ENCODE results near the gene NAB2. TPM values are rescaled to one million over a fixed set of nuclear protein-coding genes. Genes with fewer than 3 reads are reported as not detected.

Gene NAB2
- total and polyA plus RNA-seq, 9 of the 15 experiments (the other 6 are each of a cell fraction or from before 2014, with no cell fraction given) = 0.45 to 40.9 (median 20.4) TPM

- no peak for TF ChIP-seq ZNF280A (IDR thresholded peaks at IDR 0.05; ENCODE audit: low read depth, partially characterized antibody)
- TF ChIP-seq ID3 (CRISPR knock-in tag; IDR thresholded peaks at IDR 0.05) = no peak
- TF ChIP-seq ID3 (tag; IDR thresholded peaks at IDR 0.05) = 0 out of 2 replicates have a peak, but pooled peaks have one; percentile 5
- no peak for TF ChIP-seq SNIP1 (IDR thresholded peaks at IDR 0.05; ENCODE audit: low read depth)
- peak; percentile 64; the same call in 1 of the 2 replicates for TF ChIP-seq OTX1 (CRISPR knock-in tag; IDR thresholded peaks at IDR 0.05)
- peak; percentile 50; the same call in 1 of the 2 replicates for TF ChIP-seq GATAD2A (IDR thresholded peaks at IDR 0.05)
- no peak for TF ChIP-seq FOXJ3 (CRISPR knock-in tag; IDR thresholded peaks at IDR 0.05)
- 0 out of 2 replicates have a peak, but pooled peaks have one; percentile 3 for TF ChIP-seq HBP1 (CRISPR knock-in tag; IDR thresholded peaks at IDR 0.05)
- peak; percentile 62; the same call in 1 of the 2 replicates for TF ChIP-seq GABPB1 (CRISPR knock-in tag; IDR thresholded peaks at IDR 0.05)
- TF ChIP-seq FOXK1 (CRISPR knock-in tag; IDR thresholded peaks at IDR 0.05; ENCODE audit: borderline replicate concordance) = no peak
- TF ChIP-seq ZNF449 (CRISPR knock-in tag; IDR thresholded peaks at IDR 0.05) = peak; percentile 48; the same call in 1 of the 2 replicates
- peak; percentile 34; the same call in 1 of the 2 replicates for TF ChIP-seq ESRRA (IDR thresholded peaks at IDR 0.05; ENCODE audit: borderline replicate concordance, low read depth)
- TF ChIP-seq CBX1 (IDR thresholded peaks at IDR 0.05; ENCODE audit: low read depth) = 0 out of 2 replicates have a peak, but pooled peaks have one; percentile 55
- no peak for TF ChIP-seq ZBTB26 (CRISPR knock-in tag; IDR thresholded peaks at IDR 0.05)
- TF ChIP-seq SMC3 (conservative IDR thresholded peaks at IDR 0.05; ENCODE audit: insufficient read depth, low read depth, low read length) = no peak
- peak; percentile 64 for TF ChIP-seq FOSL1 (tag; conservative IDR thresholded peaks at IDR 0.05)
- peak; percentile 67 for TF ChIP-seq SUPT5H (IDR thresholded peaks at IDR 0.05)
- TF ChIP-seq RHOXF2B (CRISPR knock-in tag; conservative IDR thresholded peaks at IDR 0.05) = 0 out of 2 replicates have a peak, but pooled peaks have one; percentile 78
- TF ChIP-seq ZNF431 (CRISPR knock-in tag; IDR thresholded peaks at IDR 0.05) = 0 out of 2 replicates have a peak, but pooled peaks have one; percentile 55
Measured at GRCh38 chr12:57088354-57089270, at the start of gene NAB2 (continued).

Data from K562 (cell line).